IgD-negative memory B cell (primary cell): ENCODE data around the gene NKD1. TPM values are rescaled to one million over a fixed set of nuclear protein-coding genes. Genes with fewer than 3 reads are reported as not detected.

Source experiments
- H3K27ac Mint-ChIP-seq, 3 donors: one replicate each; pipeline ENCODE4 v1.8.0; 2020 to 2022; ENCODE audit warnings: mild to moderate bottlenecking in 3 of 3, mixed read lengths in 3 of 3, moderate library complexity in 1 of 3
- H3K27me3 Mint-ChIP-seq: one replicate; pipeline ENCODE4 v1.8.0; 2021; ENCODE audit warnings: mixed read lengths
- H3K36me3 Mint-ChIP-seq: one replicate; pipeline ENCODE4 v1.8.0; 2020; ENCODE audit warnings: mild to moderate bottlenecking, mixed read lengths
- H3K4me1 Mint-ChIP-seq, 3 donors: one replicate each; pipeline ENCODE4 v1.8.0; 2020 to 2022; ENCODE audit warnings: mixed read lengths in 3 of 3, mild to moderate bottlenecking in 1 of 3
- H3K4me3 Mint-ChIP-seq, 4 donors: one replicate each; pipeline ENCODE4 v1.8.0; 2020 to 2022; ENCODE audit warnings: mild to moderate bottlenecking in 4 of 4, mixed read lengths in 4 of 4, moderate library complexity in 3 of 4
- H3K9me3 Mint-ChIP-seq, 3 donors: one replicate each; pipeline ENCODE4 v1.8.0; 2020 to 2021; ENCODE audit warnings: mixed read lengths in 3 of 3, mild to moderate bottlenecking in 1 of 3
- polyA plus RNA-seq: library from polyadenylated mRNA; unstranded; fragments of 300-500 nt; fragmentation: Illumina TruSeq; gene quantifications from one replicate; pipeline ENCODE4 v1.2.3, GENCODE V29; 2021

Gene NKD1
- polyA plus RNA-seq, 1 donor from 2014 or later = not detected

GRCh38 chr16:50675686-50676610, 127.8 kb downstream of the NKD1 start:
- Mint-ChIP-seq H3K27me3 (peaks cover 2% of the 10 kb centered on the region), H3K36me3 (peaks cover 23% of the 10 kb centered on the region), H3K4me3 (peak overlapping the region in 2 of 4 donors; percentile 12 to 62), H3K4me1 (peaks cover 14 to 26% (median 24%) of the 10 kb centered on the region in 3 donors), H3K27ac (peak overlapping the region in 2 of 3 donors; percentile 14 to 57), H3K9me3 (peaks cover 2 to 7% (median 2%) of the 10 kb centered on the region in 3 donors)

- H3K4me3 Mint-ChIP-seq = peak overlapping the region in 1 of 4 donors; percentile 88
- peaks cover 16 to 31% (median 27%) of the 10 kb centered on the region in 3 donors for H3K4me1 Mint-ChIP-seq
- peaks cover 0 to 2% (median 2%) of the 10 kb centered on the region in 3 donors for H3K9me3 Mint-ChIP-seq
Observed at GRCh38 chr16:50676684-50677225, 128.6 kb downstream of the NKD1 start.

GRCh38 chr16:50677351-50677750, 129.2 kb downstream of the NKD1 start:
- H3K27me3 Mint-ChIP-seq = peaks cover 2% of the 10 kb centered on the region
- H3K4me1 Mint-ChIP-seq = peaks cover 16 to 35% (median 29%) of the 10 kb centered on the region in 3 donors
- peaks cover 14% of the 10 kb centered on the region for H3K36me3 Mint-ChIP-seq
- peaks cover 0 to 2% (median 0%) of the 10 kb centered on the region in 3 donors for H3K9me3 Mint-ChIP-seq
- peak overlapping the region in 1 of 4 donors; percentile 88 for H3K4me3 Mint-ChIP-seq
- H3K27ac Mint-ChIP-seq = peak overlapping the region in 2 of 3 donors; percentile 45 to 46

More at GRCh38 chr16:50676684-50677225, 128.6 kb downstream of the NKD1 start:
- Mint-ChIP-seq H3K27ac (peak overlapping the region in 1 of 3 donors; percentile 14), H3K27me3 (peaks cover 2% of the 10 kb centered on the region), H3K36me3 (peaks cover 18% of the 10 kb centered on the region)

- H3K27me3 Mint-ChIP-seq = peaks cover 2% of the 10 kb centered on the region
- peak overlapping the region in 3 of 4 donors; percentile 34 to 88 (median 47) for H3K4me3 Mint-ChIP-seq
- H3K4me1 Mint-ChIP-seq = peaks cover 24 to 47% (median 36%) of the 10 kb centered on the region in 3 donors
- peaks cover 13% of the 10 kb centered on the region for H3K36me3 Mint-ChIP-seq
- no peaks in the 10 kb centered on the region for H3K9me3 Mint-ChIP-seq
- peak overlapping the region; percentile 5 to 96 (median 88) for H3K27ac Mint-ChIP-seq
Observed at GRCh38 chr16:50678531-50678930, 130.3 kb downstream of the NKD1 start.

GRCh38 chr16:50679266-50679665, 131.1 kb downstream of the NKD1 start:
- H3K36me3 Mint-ChIP-seq = peaks cover 9% of the 10 kb centered on the region
- peak overlapping the region; percentile 88 to 96 (median 93) for H3K4me3 Mint-ChIP-seq
- peaks cover 2% of the 10 kb centered on the region for H3K27me3 Mint-ChIP-seq
- peaks cover 31 to 54% (median 42%) of the 10 kb centered on the region in 3 donors for H3K4me1 Mint-ChIP-seq
- peak overlapping the region; percentile 5 to 96 (median 86) for H3K27ac Mint-ChIP-seq
- no peaks in the 10 kb centered on the region for H3K9me3 Mint-ChIP-seq

- no peaks in the 10 kb centered on the region for H3K9me3 Mint-ChIP-seq
- H3K36me3 Mint-ChIP-seq = peaks cover 4% of the 10 kb centered on the region
- peak overlapping the region; percentile 86 to 99 (median 97) for H3K27ac Mint-ChIP-seq
- H3K4me1 Mint-ChIP-seq = peaks cover 37 to 61% (median 49%) of the 10 kb centered on the region in 3 donors
- peak overlapping the region; percentile 91 to 96 (median 94) for H3K4me3 Mint-ChIP-seq
- H3K27me3 Mint-ChIP-seq = peaks cover 2% of the 10 kb centered on the region
Observed at GRCh38 chr16:50679676-50680555, 131.7 kb downstream of the NKD1 start.

- Mint-ChIP-seq H3K9me3 (peaks cover 0 to 1% (median 0%) of the 10 kb centered on the region in 3 donors), H3K4me1 (peaks cover 42 to 67% (median 53%) of the 10 kb centered on the region in 3 donors), H3K36me3 (peaks cover 1% of the 10 kb centered on the region), H3K27ac (peak overlapping the region; percentile 97 to 99 (median 98)), H3K27me3 (peaks cover 2% of the 10 kb centered on the region), H3K4me3 (peak overlapping the region; percentile 91 to 96 (median 94))
Observed at GRCh38 chr16:50680556-50680893, 132.3 kb downstream of the NKD1 start.

GRCh38 chr16:50681021-50681885, 133.1 kb downstream of the NKD1 start, which contains the start of gene SNX20:
SNX20 (minus strand) TSS chr16:50681312; CDS start chr16:50677526, 3,786 bp downstream.
- H3K4me1 Mint-ChIP-seq = peaks cover 46 to 72% (median 58%) of the 10 kb centered on the region in 3 donors
- H3K27me3 Mint-ChIP-seq = peaks cover 2% of the 10 kb centered on the region
- H3K27ac Mint-ChIP-seq = peak within 1 kb of the TSS; percentile 97 to 99 (median 98)
- H3K36me3 Mint-ChIP-seq = peaks cover 1% of the 10 kb centered on the region
- H3K4me3 Mint-ChIP-seq = peak within 1 kb of the TSS; percentile 91 to 96 (median 94)
- peaks cover 0 to 1% (median 0%) of the 10 kb centered on the region in 3 donors for H3K9me3 Mint-ChIP-seq

GRCh38 chr16:50683689-50684374, 135.6 kb downstream of the NKD1 start:
- H3K4me3 Mint-ChIP-seq = peak overlapping the region; percentile 72 to 90 (median 86)
- peak overlapping the region; percentile 85 to 97 (median 96) for H3K27ac Mint-ChIP-seq
- no peaks in the 10 kb centered on the region for H3K36me3 Mint-ChIP-seq
- peaks cover 42 to 61% (median 55%) of the 10 kb centered on the region in 3 donors for H3K4me1 Mint-ChIP-seq
- peaks cover 0 to 1% (median 0%) of the 10 kb centered on the region in 3 donors for H3K9me3 Mint-ChIP-seq
- peaks cover under 1% of the 10 kb centered on the region for H3K27me3 Mint-ChIP-seq

- Mint-ChIP-seq H3K4me1 (peaks cover 39 to 53% (median 47%) of the 10 kb centered on the region in 3 donors), H3K27me3 (no peaks in the 10 kb centered on the region), H3K36me3 (no peaks in the 10 kb centered on the region), H3K9me3 (peaks cover 0 to 1% (median 0%) of the 10 kb centered on the region in 3 donors), H3K27ac (peak overlapping the region; percentile 85 to 97 (median 96)), H3K4me3 (peak overlapping the region; percentile 35 to 88 (median 76))
Observed at GRCh38 chr16:50684823-50685461, 136.7 kb downstream of the NKD1 start.

- H3K36me3 Mint-ChIP-seq = no peaks in the 10 kb centered on the region
- H3K9me3 Mint-ChIP-seq = peaks cover 0 to 1% (median 0%) of the 10 kb centered on the region in 3 donors
- peaks cover 42 to 49% (median 43%) of the 10 kb centered on the region in 3 donors for H3K4me1 Mint-ChIP-seq
- peak overlapping the region in 3 of 4 donors; percentile 70 to 83 (median 79) for H3K4me3 Mint-ChIP-seq
- H3K27ac Mint-ChIP-seq = peak overlapping the region; percentile 85 to 97 (median 96)
- H3K27me3 Mint-ChIP-seq = no peaks in the 10 kb centered on the region
Observed at GRCh38 chr16:50685462-50686063, 137.4 kb downstream of the NKD1 start.

GRCh38 chr16:50688083-50688482, 139.9 kb downstream of the NKD1 start:
- Mint-ChIP-seq H3K36me3 (no peaks in the 10 kb centered on the region), H3K27me3 (peaks cover 1% of the 10 kb centered on the region), H3K4me1 (peaks cover 31 to 42% (median 36%) of the 10 kb centered on the region in 3 donors), H3K4me3 (no peak overlapping the region), H3K9me3 (peaks cover 0 to 1% (median 0%) of the 10 kb centered on the region in 3 donors), H3K27ac (peak overlapping the region in 1 of 3 donors; percentile 19)
